Transverse colon (tissue), 4 donors: ENCODE measurements around the gene MGLL. TPM values are rescaled to one million over a fixed set of nuclear protein-coding genes. Genes with fewer than 3 reads are reported as not detected.
A peak's percentile ranks its signal among the peaks of the same experiment; 100 is the strongest.

Source experiments
- DNase-seq: peaks from one replicate; pipeline ENCODE4 v3.0.0-alpha.2; 2019
- H3K27ac ChIP-seq, 4 donors: fragments of 200-600 bp; sonication (generic); 2 replicates each; pipeline ENCODE4 v1.5.1; 2016 to 2018; ENCODE audit warnings: inconsistent platforms in 4 of 4
- H3K27me3 ChIP-seq: fragments of 200-600 bp; sonication (generic); 2 replicates; pipeline ENCODE4 v1.5.1; 2017; ENCODE audit warnings: inconsistent platforms
- H3K36me3 ChIP-seq, 4 donors: fragments of 200-600 bp; sonication (generic); 2 replicates each; pipeline ENCODE4 v1.5.1; 2017 to 2019; ENCODE audit warnings: inconsistent platforms in 4 of 4
- H3K4me1 ChIP-seq, 4 donors: fragments of 200-600 bp; sonication (generic); 2 replicates each; pipeline ENCODE4 v1.5.1; 2017 to 2020; ENCODE audit warnings: inconsistent platforms in 4 of 4
- H3K4me3 ChIP-seq, 4 donors: fragments of 200-600 bp; sonication (generic); 1 replicate in 1 of 4; 2 replicates in 3 of 4; pipeline versions ENCODE4 v1.5.1 to v1.6.1; 2017 to 2019; ENCODE audit warnings: inconsistent platforms in 4 of 4
- H3K9me3 ChIP-seq, 2 donors: fragments of 200-600 bp; sonication (generic); 2 replicates each; pipeline ENCODE4 v1.5.1; 2017 to 2019; ENCODE audit warnings: inconsistent platforms in 2 of 2
- CTCF ChIP-seq, 5 experiments: fragments of 200-600 bp in 3 of 5; fragments of 450-650 bp in 2 of 5; sonication (generic) in 3 of 5; IDR thresholded peaks; 1 replicate in 2 of 5; 2 replicates in 3 of 5; pipeline ENCODE4 v1.5.1; 2016 to 2017; ENCODE audit warnings: antibody characterized with exemption in 5 of 5, inconsistent platforms in 3 of 5, mild to moderate bottlenecking in 2 of 5, moderate library complexity in 1 of 5
- EP300 ChIP-seq: sonication (generic); formaldehyde crosslinking; IDR thresholded peaks from one replicate; pipeline ENCODE4 v1.6.1; 2017; ENCODE audit warnings: antibody characterized with exemption, low read depth
- POLR2A ChIP-seq: fragments of 450-650 bp; IDR thresholded peaks from one replicate; pipeline ENCODE4 v1.6.1; 2016; ENCODE audit warnings: antibody characterized with exemption, mild to moderate bottlenecking, moderate library complexity
- POLR2AphosphoS5 ChIP-seq, 3 donors: sonication (generic); formaldehyde crosslinking; IDR thresholded peaks; one replicate each; pipeline ENCODE4 v1.6.1; 2016; ENCODE audit warnings: antibody characterized with exemption in 3 of 3
- WGBS, 2 donors: methylation state at CpG; one replicate each; pipeline ENCODE4 v1.1.5; 2018; ENCODE audit warnings: low coverage in 1 of 2; 5-methylcytosine and 5-hydroxymethylcytosine counted together
- in situ Hi-C, 4 donors: fragments of 200-750 bp; cut with MboI; loops; one replicate each; pipeline versions ENCODE4 v1.15.0 to v1.15.1; 2017; ENCODE audit warnings: low sequenced_read_pairs in 3 of 4, low pct_ligation_motif_present in 1 of 4, low pct_unique_long_range_greater_than_20kb in 1 of 4
- intact Hi-C: fragments of 100-400 bp; cut with DNase I; formaldehyde crosslinking; loops from one replicate; pipeline ENCODE4 v1.15.1; 2023; ENCODE audit warnings: low total_unique reads
- total RNA-seq, 4 donors: library from RNA; depleted of rRNA; stranded (reverse); fragments of >200 nt; gene quantifications; one replicate each; pipeline ENCODE4 v1.1.0, GENCODE V29; 2016

MGLL gene
- total RNA-seq, 4 donors from 2014 or later: 150 to 329 (median 294) TPM

- Histone ChIP-seq H3K27ac (peak overlapping the region in 2 of 4 donors; percentile 23 to 51), H3K4me3 (no peak overlapping the region), H3K4me1 (peaks cover 4 to 24% (median 12%) of the 10 kb centered on the region in 4 donors), H3K36me3 (no peaks in the 10 kb centered on the region), H3K9me3 (no peaks in the 10 kb centered on the region), H3K27me3 (no peaks in the 10 kb centered on the region)
- no peak for DNase-seq
- WGBS, 2 donors: 39 to 84% methylated on average over 5 to 17 of the region's 17 CpGs
- in situ Hi-C loops (no loop called here), intact Hi-C loops (no loop called here)
- TF ChIP-seq EP300 (no peak), POLR2AphosphoS5 (IDR thresholded peaks at IDR 0.05) (no peak), CTCF (IDR thresholded peaks at IDR 0.05) (no peak)
Observed at GRCh38 chr3:127720985-127721935, 101.1 kb downstream of the MGLL start.

GRCh38 chr3:127720161-127720823, 102.0 kb downstream of the MGLL start:
- 90 to 92% methylated on average over 8 to 15 of the region's 15 CpGs for WGBS, 2 donors
- TF ChIP-seq CTCF (IDR thresholded peaks at IDR 0.05) (no peak), POLR2A (no peak)
- H3K27me3 ChIP-seq: no peaks in the 10 kb centered on the region
- H3K4me1 ChIP-seq: peaks cover 4 to 24% (median 12%) of the 10 kb centered on the region in 4 donors
- no peak overlapping the region for H3K4me3 ChIP-seq
- intact Hi-C loops (no loop called here), in situ Hi-C loops (no loop called here)
- DNase-seq: no peak
- H3K9me3 ChIP-seq: no peaks in the 10 kb centered on the region
- H3K27ac ChIP-seq: no peak overlapping the region
- H3K36me3 ChIP-seq: no peaks in the 10 kb centered on the region

GRCh38 chr3:127719369-127719768, 102.9 kb downstream of the MGLL start:
- intact Hi-C loops: no loop called here
- Histone ChIP-seq H3K9me3 (no peaks in the 10 kb centered on the region), H3K27ac (no peak overlapping the region), H3K4me3 (no peak overlapping the region), H3K4me1 (peaks cover 4 to 24% (median 12%) of the 10 kb centered on the region in 4 donors), H3K27me3 (no peaks in the 10 kb centered on the region), H3K36me3 (no peaks in the 10 kb centered on the region)
- TF ChIP-seq CTCF (IDR thresholded peaks at IDR 0.05) (no peak), EP300 (no peak), POLR2A (no peak), POLR2AphosphoS5 (IDR thresholded peaks at IDR 0.05) (no peak)
- no peak for DNase-seq
- 90 to 96% methylated on average over 2 to 8 of the region's 8 CpGs for WGBS, 2 donors
- in situ Hi-C loops: no loop called here

- H3K4me1 ChIP-seq: peaks cover 4 to 24% (median 12%) of the 10 kb centered on the region in 4 donors
- H3K27me3 ChIP-seq: no peaks in the 10 kb centered on the region
- no peak overlapping the region for H3K4me3 ChIP-seq
- intact Hi-C loops (no loop called here), in situ Hi-C loops (no loop called here)
- 73% methylated on average over 3 of the region's 3 CpGs; no CpG with 5 or more reads in 1 of the 2 donors for WGBS, 2 donors
- no peak for DNase-seq
- H3K36me3 ChIP-seq: no peaks in the 10 kb centered on the region
- no peaks in the 10 kb centered on the region for H3K9me3 ChIP-seq
- TF ChIP-seq EP300: no peak
- no peak for TF ChIP-seq POLR2A
- H3K27ac ChIP-seq: no peak overlapping the region
Observed at GRCh38 chr3:127718916-127719290, 103.4 kb downstream of the MGLL start.
